ENCODE data around the gene GFRAL. TPM values are rescaled to one million over a fixed set of nuclear protein-coding genes. Genes with fewer than 3 reads are reported as not detected.

GFRAL gene
- total RNA-seq, 4 donors from 2014 or later, result not detected

DNA sequence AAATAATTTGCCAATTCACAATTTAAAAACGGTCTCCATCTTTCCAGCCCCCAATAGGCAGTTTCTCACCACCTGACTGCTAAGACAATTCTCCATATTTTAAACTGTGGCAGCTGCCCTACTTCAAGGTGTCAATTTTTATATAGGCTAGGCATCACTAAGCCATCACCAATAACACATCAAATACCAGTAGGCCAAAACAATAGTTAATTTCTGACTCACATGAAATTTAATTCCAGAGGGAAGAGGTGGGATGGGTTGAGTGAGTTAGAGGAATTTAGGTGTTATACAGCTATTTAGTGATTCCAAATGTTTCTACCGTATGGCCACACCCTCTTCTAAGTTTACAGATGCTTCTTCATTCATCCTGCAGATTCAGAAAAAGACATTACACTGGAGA lies 49.9 kb downstream of the GFRAL start:
- 51 to 65% methylated on average over 2 of the region's 2 CpGs for WGBS, 2 donors
- DNase-seq (ENCODE audit: low spot score in 2 of 2), result no peak
- intact Hi-C loops (cut with DNase I; ENCODE audit: low total_unique reads), result no loop called here
- no peak overlapping the region for H3K4me3 ChIP-seq (ENCODE audit: low read depth, poor library complexity, severe bottlenecking)
- TF ChIP-seq, protein P1, sequence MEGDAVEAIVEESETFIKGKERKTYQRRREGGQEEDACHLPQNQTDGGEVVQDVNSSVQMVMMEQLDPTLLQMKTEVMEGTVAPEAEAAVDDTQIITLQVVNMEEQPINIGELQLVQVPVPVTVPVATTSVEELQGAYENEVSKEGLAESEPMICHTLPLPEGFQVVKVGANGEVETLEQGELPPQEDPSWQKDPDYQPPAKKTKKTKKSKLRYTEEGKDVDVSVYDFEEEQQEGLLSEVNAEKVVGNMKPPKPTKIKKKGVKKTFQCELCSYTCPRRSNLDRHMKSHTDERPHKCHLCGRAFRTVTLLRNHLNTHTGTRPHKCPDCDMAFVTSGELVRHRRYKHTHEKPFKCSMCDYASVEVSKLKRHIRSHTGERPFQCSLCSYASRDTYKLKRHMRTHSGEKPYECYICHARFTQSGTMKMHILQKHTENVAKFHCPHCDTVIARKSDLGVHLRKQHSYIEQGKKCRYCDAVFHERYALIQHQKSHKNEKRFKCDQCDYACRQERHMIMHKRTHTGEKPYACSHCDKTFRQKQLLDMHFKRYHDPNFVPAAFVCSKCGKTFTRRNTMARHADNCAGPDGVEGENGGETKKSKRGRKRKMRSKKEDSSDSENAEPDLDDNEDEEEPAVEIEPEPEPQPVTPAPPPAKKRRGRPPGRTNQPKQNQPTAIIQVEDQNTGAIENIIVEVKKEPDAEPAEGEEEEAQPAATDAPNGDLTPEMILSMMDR (IDR thresholded peaks at IDR 0.05), result no peak
- no peak for TF ChIP-seq POLR2A (IDR thresholded peaks at IDR 0.05)

DNA sequence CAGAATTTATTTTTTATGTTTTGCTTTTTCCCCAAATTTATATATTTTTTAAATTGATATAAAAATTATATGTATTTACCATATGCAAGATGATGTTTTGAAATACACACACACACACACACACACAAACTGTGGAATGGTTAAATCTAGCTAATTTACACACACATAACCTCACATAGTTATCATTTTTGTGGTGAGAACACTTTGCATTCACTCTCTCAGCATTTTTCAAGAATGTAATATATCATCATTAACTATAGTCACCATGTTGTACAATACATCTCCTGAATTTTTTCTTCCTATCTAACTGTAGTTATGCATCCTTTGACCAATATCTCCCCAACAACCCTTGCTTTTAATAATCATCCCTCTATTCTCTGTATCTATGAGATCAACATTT lies 52.2 kb downstream of the GFRAL start:
- TF ChIP-seq POLR2A (IDR thresholded peaks at IDR 0.05), result no peak
- TF ChIP-seq, protein P1 (IDR thresholded peaks at IDR 0.05), result no peak
- no peak for DNase-seq (ENCODE audit: low spot score in 2 of 2)
- intact Hi-C loops (cut with DNase I; ENCODE audit: low total_unique reads), result no loop called here
- no peak overlapping the region for H3K4me3 ChIP-seq (ENCODE audit: low read depth, poor library complexity, severe bottlenecking)

DNA sequence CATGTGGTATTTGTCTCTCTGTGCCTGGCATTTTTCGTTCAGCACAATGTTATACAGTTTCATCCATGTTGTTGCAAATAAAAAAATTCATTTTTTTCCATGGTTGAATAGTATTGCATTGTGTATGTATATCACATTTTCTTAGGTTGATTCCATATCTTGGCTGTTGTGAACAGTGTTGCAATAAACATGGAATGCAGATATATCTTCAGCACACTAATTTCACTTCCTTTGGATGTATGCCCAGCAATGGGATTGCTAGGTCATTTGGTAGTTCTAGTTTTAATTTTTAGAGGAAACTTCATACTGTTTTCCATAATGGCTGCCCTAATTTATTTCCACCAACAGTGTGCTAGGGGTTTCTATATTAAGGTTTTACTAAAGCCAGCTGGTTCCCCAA lies 52.6 kb downstream of the GFRAL start:
- no peak overlapping the region for H3K4me3 ChIP-seq (ENCODE audit: low read depth, poor library complexity, severe bottlenecking)
- TF ChIP-seq, protein P1 (IDR thresholded peaks at IDR 0.05), result no peak
- no peak for TF ChIP-seq POLR2A (IDR thresholded peaks at IDR 0.05)
- intact Hi-C loops (cut with DNase I; ENCODE audit: low total_unique reads), result no loop called here
- no peak for DNase-seq (ENCODE audit: low spot score in 2 of 2)
- 45 to 61% methylated on average over 1 of the region's 1 CpG for WGBS, 2 donors

DNA sequence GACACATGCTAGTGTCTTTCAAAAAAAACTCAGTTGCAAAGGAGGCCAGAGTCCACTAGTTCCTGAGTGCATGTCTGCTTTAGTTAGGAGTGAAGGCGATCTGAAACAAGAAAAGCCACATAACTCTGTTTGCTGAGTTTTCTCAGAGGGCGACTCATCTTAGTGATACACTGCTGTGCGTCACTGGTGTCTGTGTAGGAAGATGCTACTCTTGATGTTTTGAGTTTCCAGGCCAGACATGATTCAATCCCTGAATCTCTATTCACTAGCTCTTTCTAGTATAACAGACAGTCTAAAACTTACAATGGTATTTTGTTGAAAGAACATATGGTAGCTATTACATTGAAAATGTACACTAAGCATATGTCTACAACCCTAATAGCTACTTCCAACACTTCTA lies 60.9 kb downstream of the GFRAL start:
- H3K4me3 ChIP-seq (ENCODE audit: low read depth, poor library complexity, severe bottlenecking), result no peak overlapping the region
- no peak for TF ChIP-seq POLR2A (IDR thresholded peaks at IDR 0.05)
- TF ChIP-seq, protein P1 (IDR thresholded peaks at IDR 0.05), result no peak
- intact Hi-C loops (cut with DNase I; ENCODE audit: low total_unique reads), result no loop called here
- 76 to 77% methylated on average over 3 of the region's 3 CpGs for WGBS, 2 donors
- no peak for DNase-seq (ENCODE audit: low spot score in 2 of 2)

DNA sequence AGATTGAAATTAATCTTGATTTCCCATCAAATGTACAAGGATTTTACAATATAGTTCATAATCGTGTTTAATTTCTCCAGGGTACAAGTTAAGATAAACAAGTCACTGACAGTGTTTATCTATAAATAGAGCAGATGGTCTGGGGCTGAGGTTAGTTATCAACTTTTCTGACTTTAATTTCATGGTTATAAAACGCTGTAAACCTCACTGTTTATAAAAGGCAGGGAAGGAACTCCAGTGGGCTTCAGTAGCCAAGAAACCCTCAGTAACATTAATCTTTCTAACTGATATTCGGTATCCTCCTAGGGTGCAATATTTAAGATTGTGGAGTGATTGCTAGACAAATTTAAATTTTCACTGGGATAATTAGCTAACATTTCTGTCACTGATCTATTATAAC lies 68.6 kb downstream of the GFRAL start:
- TF ChIP-seq, protein P1 (IDR thresholded peaks at IDR 0.05), result no peak
- no peak for TF ChIP-seq POLR2A (IDR thresholded peaks at IDR 0.05)
- intact Hi-C loops (cut with DNase I; ENCODE audit: low total_unique reads), result no loop called here
- 57 to 65% methylated on average over 3 of the region's 3 CpGs for WGBS, 2 donors
- H3K4me3 ChIP-seq (ENCODE audit: low read depth, poor library complexity, severe bottlenecking), result no peak overlapping the region
- DNase-seq (ENCODE audit: low spot score in 2 of 2), result no peak

DNA sequence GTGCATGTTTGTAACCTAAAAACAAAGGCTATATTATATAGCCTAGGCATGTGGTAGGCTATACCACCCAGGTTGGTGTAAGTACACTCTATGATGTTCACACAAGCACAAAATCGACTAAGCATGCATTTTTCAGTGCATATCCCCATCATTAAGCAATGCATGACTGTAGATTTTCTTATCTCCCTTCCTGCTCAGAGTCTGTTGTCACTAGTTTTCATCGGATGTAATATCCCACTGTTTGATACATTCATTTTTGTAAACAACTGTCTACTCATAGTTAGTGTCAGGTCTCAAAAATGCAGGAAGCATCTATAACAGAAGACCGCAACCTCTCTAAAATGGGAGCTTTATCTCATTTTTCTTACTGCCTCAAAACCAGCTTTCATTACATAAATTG lies 70.7 kb downstream of the GFRAL start:
- no peak overlapping the region for H3K4me3 ChIP-seq (ENCODE audit: low read depth, poor library complexity, severe bottlenecking)
- no peak for DNase-seq (ENCODE audit: low spot score in 2 of 2)
- intact Hi-C loops (cut with DNase I; ENCODE audit: low total_unique reads), result no loop called here
- no peak for TF ChIP-seq POLR2A (IDR thresholded peaks at IDR 0.05)
- TF ChIP-seq, protein P1 (IDR thresholded peaks at IDR 0.05), result no peak
- 80 to 84% methylated on average over 3 of the region's 3 CpGs for WGBS, 2 donors
